ENCODE data around the gene SPECC1L.
"Not testable (repeated sequence)": the region's sequence is repeated elsewhere in the genome, so short reads cannot be mapped to it uniquely, and the experiment has no call there.

SPECC1L gene

DNA sequence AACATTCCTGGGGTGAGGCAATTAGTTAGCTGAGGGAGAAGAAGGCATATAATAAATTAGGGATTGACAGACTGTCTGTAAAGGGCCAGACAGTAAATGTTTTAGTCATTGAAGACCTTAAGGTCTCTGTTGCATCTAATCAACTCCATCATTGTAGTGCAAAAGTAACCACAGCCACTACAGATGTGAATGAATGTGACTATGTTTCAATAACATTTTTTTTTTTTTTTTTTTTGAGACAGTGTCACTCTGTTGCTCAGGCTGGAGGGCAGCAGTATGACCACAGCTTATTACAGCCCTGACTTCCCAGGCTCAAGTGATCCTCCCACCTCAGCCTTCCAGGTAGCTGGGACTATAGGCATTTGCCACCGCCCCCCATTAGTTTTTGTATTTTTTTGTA, 9.7 kb downstream of the SPECC1L start:
- not testable (repeated sequence) for FAIRE-seq

DNA sequence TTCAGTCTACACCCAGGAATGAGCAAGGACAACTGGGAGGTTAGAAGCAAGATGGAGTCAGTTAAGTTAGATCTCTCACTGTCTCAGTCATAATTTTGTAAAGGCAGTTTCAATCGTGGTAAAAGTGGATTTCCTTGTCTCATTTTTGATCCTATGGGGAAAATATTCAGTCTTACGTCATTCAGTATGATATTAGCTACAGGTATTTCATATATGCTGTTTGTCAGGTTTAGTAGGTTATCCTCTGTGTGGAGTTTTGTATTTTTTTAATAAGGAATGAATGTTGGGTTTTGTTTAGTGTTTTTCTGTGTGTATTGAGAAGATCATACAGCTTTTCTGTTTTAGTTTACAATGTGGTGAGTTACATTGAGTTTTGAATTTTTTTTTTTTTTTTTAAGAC, 11.8 kb downstream of the SPECC1L start:
- DNase-seq (ENCODE audit: insufficient read length, low spot score) = no peak
- FAIRE-seq = no peak

More for the DNA sequence above, 9.7 kb downstream of the SPECC1L start:
- DNase-seq (ENCODE audit: insufficient read length, low spot score) = not testable (repeated sequence)

DNA sequence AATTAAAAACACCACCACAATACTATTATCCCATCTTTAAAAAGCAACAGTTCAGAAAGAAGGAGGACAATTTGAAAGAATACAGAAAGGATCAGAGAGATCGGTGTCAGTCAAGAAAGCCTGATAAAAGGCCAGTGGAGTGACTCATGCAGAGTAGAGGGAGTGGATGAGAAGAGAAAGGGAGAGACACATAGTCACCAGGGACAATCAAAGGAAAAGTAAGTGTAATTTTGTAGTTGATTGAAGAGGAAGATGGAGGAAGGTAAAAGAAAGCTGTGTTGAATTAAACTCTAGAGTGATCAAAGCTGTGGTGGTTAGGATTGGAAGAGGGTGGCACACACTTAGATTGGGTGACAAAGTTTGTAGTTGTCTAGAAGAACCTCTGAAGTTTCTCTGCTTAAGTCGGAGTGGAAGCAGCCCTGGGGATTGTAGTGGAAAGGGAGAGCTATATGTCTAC, 14.1 kb downstream of the SPECC1L start:
- DNase-seq (ENCODE audit: insufficient read length, low spot score) (no peak), FAIRE-seq (no peak)

DNA sequence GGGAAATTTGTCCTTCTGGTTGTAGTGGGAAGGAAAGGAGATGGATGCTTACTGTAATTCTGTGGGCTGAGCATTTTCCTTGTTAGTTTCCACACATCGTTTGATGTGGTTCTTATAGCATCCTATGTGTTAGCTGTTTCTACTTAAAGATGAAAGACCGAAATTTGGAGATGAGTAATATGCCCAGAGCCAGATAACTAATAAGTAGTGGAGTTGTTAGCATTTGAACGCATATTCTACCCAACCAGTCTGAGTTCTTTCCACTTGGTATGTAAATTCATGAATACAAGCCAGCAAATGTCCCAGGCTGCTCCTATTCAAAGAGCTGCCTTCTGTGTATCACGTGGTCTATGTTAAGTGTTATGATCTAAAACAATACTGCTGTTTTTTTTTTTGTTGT, 14.6 kb downstream of the SPECC1L start:
- DNase-seq (ENCODE audit: insufficient read length, low spot score) = no peak
- FAIRE-seq = no peak

DNA sequence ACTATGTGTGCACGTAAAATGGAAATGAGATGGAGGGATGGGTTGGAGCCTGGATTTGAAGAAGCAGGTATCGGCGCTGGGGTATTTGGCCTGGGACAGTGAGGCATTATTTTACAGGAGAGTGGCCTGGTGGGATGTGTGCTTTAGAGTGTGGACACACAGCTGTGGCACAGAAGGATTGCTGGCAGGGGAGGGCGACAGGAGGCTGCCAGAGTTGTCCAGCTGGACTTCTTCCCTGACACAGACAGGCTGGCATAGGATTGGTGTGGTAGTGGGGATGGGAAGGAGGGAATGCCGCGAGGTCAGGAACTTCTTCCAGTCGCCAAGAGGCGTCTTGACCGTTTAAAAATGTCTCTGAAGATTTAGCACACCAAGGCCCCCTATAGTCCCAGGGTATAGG, 16.6 kb downstream of the SPECC1L start:
- not testable (repeated sequence) for DNase-seq (ENCODE audit: insufficient read length, low spot score); FAIRE-seq

DNA sequence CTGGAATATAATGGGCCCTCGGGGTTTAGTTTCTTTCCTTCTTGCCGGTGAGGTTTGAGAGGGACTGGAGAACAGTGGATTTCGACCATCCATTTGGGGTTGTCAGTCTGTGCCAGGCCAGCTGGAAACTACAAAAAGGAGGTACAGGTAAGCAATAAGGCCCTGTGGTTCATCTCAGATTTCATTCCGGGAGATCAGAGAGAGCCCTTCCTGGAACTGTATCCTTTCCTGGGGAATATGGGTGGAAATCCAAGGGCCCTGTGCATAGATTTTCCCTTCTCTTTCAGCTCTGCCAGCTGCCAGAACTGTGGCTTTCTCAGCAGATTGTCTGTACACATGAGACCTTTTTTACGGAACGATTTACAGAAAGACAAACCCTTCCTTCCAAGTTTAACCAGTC, 17.2 kb downstream of the SPECC1L start:
- not testable (repeated sequence) for DNase-seq (ENCODE audit: insufficient read length, low spot score)

DNA sequence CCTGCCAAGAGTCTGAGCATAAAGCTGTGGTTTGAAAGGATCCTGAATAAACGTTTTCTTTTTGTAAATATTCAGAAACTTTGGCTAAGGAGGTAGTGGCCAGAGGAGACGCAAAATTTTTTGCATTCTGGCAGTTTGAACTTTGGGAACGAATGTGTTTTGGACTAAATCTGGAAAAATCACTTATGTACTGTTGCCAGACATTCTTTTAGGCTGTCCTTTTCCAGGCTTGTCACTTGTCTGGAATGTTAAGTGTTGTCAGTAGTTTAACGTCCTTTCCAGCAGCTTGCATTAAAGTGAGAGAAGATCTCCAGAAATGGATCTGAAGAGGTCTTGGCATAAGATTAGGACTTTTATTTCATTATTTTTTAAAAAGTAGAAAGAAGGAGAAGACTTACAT, 18.5 kb downstream of the SPECC1L start:
- FAIRE-seq (no peak), DNase-seq (ENCODE audit: insufficient read length, low spot score) (peak; percentile 31)

More for the DNA sequence above, 17.2 kb downstream of the SPECC1L start:
- not testable (repeated sequence) for FAIRE-seq

DNA sequence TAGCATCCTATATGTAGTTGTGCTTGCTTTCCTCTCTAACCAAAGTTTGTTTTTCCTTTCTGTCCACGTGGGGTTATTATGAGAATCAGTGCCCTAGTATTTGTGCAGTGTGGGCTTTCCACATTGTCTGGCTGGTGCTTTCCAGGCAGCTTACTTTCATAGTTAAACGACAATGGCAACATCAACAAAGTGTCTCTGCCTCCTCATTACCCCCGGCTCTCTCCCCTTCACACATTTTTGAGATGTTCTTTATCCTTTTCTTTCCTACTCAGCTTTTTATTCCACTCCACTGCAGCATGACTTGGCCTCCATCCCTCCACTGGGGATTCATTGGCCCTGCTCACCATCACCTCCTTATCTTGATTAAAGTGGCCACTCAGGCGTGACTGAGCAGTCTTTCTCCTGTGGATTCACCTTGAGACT, 19.1 kb downstream of the SPECC1L start:
- no peak for DNase-seq (ENCODE audit: insufficient read length, low spot score)
- no peak for FAIRE-seq

DNA sequence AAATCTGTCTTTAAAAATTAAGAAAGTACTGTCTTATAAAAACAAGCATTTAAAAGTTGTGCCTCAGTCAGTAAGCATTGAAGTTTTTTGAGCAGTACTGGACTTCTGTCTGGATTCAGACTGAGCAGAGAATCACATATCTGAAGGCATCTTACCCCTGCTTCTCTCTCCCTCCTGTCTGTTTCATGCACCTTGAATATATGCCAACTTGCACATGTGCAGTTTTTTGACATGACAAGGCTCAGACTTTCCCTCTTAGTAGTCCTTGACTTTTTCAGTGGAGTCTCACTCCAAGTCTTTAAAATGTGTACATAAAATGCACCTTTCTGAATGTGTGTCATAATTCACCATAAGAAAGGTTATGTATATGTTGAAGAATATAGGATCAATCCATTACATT, 19.8 kb downstream of the SPECC1L start:
- DNase-seq (ENCODE audit: insufficient read length, low spot score) (no peak), FAIRE-seq (no peak)

DNA sequence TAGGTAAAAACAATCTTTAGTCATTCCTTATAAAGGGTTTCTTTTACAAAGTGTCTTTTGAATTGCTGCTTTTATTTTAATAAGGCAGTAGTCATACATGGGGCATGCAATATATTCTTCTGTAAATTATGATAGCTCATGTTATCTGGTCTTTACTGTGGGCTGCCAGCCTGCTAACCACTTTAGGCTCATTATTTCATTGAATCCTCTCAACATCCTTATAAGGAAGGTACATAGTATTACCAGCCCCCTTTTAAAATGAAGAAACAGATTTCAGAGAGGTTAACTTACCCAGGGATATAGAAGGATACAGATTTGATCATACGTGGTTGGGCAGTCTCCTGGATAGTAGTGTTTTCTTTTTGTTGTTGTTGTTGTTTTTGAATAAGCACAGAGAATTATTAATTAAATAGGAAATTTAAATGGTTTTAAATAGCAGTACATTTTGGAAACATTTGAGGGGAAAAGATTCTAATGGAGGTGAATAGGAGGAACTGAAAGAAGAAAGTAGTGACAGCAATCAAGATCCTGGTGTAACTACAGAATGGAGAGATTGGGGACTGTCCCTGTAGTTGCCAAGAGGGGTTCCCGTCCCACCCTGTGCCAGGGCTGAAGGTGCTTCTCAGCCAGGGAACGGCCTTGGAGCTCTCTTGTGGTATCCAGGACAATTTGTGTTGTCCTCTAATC, 21.0 kb downstream of the SPECC1L start:
- no peak for FAIRE-seq
- no peak for DNase-seq (ENCODE audit: insufficient read length, low spot score)

DNA sequence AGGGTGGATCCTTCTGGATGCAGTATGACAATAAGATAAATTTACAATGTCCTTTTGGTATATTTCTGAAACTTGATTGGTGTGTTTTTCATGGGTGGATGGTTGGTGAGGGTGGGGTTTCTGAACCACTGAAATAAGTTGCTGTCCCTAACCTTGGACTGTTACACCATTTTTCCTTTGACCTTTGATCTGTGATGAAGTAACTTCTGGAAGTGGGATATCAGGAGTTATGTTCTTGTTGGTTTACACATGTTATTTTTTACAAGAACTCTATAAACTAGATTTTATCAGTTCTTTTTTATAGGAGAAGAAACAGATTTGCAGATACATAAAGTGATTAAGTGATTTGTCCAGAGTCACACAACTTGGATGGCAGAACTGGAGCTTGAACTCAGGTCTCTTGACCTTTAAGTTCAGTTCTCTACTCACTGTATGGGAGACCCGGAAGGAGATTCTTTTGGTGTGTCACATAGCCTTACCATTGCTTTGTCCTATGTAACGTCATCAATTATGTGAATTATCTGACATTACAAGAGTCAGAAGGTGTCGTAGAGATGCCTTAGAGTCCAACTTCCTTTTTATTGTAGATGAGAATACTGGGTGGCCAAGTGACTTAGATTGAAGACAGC, 21.7 kb downstream of the SPECC1L start:
- not testable (repeated sequence) for FAIRE-seq

DNA sequence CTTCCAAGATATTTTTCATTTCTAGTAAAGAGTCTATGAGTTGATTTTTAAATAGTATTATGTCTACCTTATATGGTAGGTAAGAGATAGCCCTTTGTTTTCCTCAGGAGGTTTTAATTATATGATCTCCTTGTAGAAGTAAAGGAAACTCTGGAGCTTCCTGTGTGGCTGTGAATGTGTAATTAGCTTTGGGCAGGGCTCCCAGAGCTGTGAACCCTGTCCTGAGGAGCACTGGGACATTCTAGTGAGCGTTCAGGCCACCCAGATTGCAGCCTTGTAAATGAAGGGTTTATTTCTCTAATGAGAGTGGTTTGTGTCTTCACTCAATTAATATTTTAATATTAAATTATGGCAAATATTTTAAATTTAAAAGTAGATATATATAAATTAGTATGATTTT, 24.3 kb downstream of the SPECC1L start:
- not testable (repeated sequence) for DNase-seq (ENCODE audit: insufficient read length, low spot score); FAIRE-seq

More for the DNA sequence above, 21.7 kb downstream of the SPECC1L start:
- DNase-seq (ENCODE audit: insufficient read length, low spot score) = not testable (repeated sequence)

DNA sequence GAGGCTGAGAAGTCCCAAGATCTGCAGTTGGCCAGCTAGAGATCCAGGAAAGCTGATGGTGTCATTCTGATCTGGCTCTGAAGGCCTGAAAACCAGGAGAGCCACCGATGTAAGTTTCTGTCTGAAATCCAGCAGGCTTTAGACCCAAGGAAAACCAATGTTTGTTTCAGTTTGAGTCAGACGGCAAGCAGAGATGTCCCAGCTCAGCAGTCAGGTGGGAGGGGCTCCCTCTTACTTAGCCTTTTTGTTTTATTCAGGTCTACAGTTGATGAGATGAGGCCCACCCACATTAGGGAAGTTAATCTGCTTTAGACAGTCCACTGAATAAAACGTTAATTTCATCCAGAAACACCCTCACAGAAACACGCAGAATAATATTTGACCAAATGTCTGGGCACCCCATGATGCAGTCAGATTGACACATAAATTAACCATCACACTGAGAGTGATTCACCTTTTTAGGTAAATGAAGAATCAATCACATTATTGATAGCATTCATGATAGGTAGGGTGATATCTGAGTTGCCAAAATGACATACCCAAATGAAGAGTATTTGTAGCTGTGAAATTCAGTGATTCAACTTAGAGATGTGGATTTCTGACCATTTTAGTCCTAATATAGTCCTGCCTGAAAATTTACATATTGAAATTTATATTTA, 28.0 kb downstream of the SPECC1L start:
- DNase-seq (ENCODE audit: insufficient read length, low spot score) = not testable (repeated sequence)

DNA sequence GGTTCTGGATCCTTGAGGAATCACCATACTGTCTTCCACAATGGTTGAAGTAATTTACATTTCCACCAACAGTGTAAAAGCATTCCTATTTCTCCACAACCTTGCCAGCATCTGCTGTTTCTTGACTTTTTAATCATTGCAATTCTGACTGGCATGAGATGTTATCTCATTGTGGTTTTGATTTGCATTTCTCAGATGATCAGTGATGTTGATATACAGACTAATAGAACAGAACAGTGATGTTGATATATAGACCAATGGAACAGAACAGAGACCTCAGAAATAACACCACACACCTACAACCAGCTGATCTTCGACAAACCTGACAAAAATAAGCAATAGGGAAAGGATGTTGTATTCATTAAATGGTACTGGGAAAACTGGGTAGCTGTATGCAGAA, 29.9 kb downstream of the SPECC1L start:
- not testable (repeated sequence) for FAIRE-seq; DNase-seq (ENCODE audit: insufficient read length, low spot score)

More for the DNA sequence above, 28.0 kb downstream of the SPECC1L start:
- FAIRE-seq = not testable (repeated sequence)

DNA sequence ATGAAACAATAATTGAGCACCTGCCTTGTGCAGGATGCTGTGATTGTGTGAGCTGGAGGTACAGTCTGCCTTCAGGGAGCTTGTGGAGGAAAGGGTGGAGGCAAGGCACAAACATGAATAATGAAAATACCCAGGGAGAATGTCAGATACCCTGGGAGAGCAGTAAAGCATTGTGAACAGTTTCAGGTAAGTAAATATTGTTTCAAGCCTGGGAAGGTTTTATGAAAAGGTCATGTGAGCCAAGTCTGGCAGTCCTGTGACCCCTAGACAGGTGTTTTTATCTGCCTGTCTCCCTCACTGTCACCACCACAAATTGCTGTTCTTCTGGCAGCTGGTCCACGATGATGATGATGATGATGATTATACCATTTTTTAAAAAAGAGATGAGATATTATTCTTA, 32.0 kb downstream of the SPECC1L start:
- DNase-seq (ENCODE audit: insufficient read length, low spot score) (no peak), FAIRE-seq (no peak)

DNA sequence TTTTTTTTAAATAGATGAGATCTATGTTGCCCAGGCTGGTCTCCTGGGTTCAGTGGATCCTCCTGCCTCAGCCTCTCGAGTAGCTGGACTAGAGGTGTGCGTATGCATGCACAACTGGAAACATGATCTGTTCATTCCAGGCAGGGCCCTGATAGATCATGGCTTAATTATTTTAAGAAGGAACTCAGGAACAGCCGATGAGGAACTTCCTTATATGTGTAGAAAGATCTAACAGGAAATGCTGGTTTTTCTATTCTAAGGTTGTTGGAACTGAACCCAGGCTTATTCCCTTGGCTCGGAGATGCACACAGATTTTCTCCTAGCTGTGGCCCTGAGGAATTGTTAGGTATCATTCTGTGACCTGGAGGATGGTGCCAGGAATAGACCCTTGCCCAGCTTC, 32.4 kb downstream of the SPECC1L start:
- DNase-seq (ENCODE audit: insufficient read length, low spot score) (no peak), FAIRE-seq (no peak)

DNA sequence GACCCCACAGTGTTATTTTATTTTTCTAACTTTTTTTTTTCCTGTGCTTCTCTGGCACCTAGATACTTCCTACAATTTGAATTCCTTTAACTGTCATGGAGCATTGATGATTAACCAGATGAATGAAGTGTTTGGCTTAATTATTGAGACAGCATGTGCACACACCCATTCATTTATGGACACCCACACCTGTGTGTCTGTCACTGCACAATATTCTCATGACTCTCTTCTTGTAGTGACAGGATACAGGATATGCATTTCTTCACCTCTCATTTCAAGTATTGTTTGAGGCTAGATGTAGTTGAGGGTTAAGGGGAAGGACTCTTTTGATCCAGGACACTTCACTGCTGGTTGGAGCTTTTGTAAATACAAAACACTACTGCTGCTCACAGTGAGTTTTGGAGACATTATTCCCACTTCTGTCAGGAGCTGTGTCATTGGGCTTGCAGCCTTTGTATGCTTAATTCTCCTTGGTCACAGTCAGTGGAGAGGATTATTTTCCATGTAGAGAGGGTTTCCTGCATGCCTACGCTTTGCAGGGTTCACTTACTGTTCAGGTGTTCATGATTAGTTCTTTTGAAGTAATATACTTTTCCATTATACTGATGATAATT, 33.5 kb downstream of the SPECC1L start:
- no peak for FAIRE-seq
- DNase-seq (ENCODE audit: insufficient read length, low spot score) = no peak

DNA sequence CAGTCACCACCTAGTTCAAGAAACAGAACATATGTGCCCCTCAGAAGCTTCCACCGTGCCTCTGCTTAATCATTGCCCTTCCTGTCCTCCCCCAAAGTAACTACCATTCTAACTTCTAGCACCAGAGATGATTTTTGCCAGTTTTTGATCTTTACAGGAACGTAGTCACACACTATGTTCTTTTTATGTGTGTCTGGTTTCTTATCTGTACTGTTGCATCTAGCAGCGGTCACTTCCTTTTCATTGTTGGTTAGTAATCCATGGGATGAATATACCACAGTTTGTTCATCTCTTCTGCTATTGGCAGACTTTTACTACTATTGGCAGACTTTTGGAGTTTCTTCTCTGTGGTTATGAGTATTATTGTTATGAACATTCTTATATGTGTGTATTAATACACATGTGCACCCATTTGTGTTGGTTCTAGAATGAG, 34.6 kb downstream of the SPECC1L start:
- FAIRE-seq (no peak), DNase-seq (ENCODE audit: insufficient read length, low spot score) (no peak)

DNA sequence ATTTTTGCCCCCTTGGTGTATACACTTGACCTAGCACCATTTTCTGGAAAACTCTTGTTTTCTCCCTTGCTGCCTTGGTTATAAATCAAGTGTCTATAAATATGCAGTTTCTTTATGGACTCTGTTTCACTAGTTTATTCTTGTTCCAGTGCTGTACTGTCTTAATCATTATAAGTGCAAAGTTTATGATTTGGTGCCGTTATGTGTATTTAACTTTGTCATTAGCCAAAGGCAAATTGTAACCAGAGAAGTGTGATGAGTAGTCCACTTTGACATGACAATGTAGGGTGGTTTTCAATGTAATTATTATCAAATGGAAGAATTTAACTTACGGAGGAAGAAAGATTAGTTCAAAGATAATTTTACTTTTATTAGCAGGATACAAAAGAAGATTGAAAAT, 40.3 kb downstream of the SPECC1L start:
- DNase-seq (ENCODE audit: insufficient read length, low spot score) = no peak
- no peak for FAIRE-seq

DNA sequence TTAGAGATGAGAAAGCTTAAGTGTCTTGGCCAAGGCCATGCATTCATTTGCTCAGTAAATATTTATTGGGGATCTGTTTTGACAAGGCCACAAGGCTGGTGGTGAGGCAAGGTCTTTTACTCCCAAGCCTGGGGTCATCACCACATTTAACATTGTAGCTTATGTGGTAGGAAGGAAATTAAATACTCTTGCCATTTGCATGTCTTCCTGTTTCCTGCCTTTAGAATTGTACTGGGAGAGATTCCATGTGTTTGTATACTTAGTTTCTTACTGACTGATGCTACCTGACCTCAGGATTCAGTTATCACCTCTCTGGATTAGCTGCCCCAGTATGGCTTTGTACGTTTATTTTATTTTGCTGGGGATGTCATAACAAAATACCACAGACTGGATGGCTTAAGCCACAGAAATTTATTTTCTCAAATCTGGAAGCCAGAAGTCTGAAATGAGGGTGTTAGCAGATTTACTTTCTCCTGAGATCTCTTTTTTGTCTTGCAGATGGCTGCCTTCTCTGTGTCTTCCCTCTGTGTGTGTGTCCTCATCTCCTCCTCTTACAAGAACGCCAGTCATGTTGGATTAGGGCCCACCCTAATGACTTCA, 44.8 kb downstream of the SPECC1L start:
- DNase-seq (ENCODE audit: insufficient read length, low spot score) (no peak), FAIRE-seq (no peak)

DNA sequence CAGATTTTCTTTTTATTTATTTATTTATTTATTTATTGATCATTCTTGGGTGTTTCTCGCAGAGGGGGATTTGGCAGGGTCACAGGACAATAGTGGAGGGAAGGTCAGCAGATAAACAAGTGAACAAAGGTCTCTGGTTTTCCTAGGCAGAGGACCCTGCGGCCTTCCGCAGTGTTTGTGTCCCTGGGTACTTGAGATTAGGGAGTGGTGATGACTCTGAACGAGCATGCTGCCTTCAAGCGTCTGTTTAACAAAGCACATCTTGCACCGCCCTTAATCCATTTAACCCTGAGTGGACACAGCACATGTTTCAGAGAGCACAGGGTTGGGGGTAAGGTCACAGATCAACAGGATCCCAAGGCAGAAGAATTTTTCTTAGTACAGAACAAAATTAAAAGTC, 45.6 kb downstream of the SPECC1L start:
- DNase-seq (ENCODE audit: insufficient read length, low spot score); FAIRE-seq: not testable (repeated sequence)

Measured in HTR-8/SVneo (cell line).